Measurements from ENCODE around the gene POM121L2.

Gene POM121L2

GRCh38 chr6:27303613-27304272, 8.3 kb downstream of the POM121L2 start:
- TF ChIP-seq ZFX (IDR thresholded peaks at IDR 0.05): no peak
- no peak overlapping the region for H3K27ac ChIP-seq

GRCh38 chr6:27297857-27298730, 14.0 kb downstream of the POM121L2 start:
- H3K27ac ChIP-seq: peak overlapping the region; percentile 32; the same call in 1 of the 2 replicates
- TF ChIP-seq ZFX (IDR thresholded peaks at IDR 0.05) (no peak), CTCF (conservative IDR thresholded peaks at IDR 0.05) (no peak)

GRCh38 chr6:27297484-27297856, 14.6 kb downstream of the POM121L2 start:
- TF ChIP-seq CTCF (conservative IDR thresholded peaks at IDR 0.05): no peak
- no peak for TF ChIP-seq ZFX (IDR thresholded peaks at IDR 0.05)
- H3K27ac ChIP-seq: no peak overlapping the region

DNA sequence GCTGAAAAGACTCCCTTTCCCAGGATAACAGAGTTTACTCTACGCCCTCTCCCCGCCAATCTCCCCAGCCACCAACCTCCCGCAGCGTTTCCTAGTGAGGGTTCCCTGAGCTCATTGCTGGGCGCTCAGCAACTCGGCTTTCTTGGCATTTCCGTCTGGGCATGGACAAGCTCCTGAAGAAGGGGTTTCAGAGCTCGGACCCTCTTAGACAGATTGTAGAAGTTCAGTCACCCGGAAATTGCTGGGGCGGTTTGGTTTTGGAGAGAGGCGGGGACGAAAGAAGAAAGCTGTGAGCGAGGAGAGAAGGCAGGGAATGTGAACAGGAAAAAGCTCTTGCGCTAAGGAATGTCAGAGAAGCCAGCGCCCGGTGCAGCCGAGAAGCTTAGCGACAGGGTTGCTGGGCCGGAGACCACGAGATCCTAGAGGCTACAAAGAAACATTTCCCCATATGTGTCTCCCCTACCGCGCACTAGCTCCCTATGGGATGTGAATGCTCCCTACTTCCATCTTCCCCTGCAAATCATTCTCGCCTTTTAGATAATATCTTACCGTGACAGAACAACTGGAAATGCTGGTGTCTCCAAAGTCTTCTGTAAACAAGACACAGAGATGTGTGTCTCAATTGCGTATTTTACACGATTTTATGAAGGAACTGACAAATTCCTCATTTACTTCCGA, 15.8 kb downstream of the POM121L2 start:
- H3K27ac ChIP-seq: no peak overlapping the region
- TF ChIP-seq CTCF (conservative IDR thresholded peaks at IDR 0.05) (no peak), ZFX (IDR thresholded peaks at IDR 0.05) (no peak)

DNA sequence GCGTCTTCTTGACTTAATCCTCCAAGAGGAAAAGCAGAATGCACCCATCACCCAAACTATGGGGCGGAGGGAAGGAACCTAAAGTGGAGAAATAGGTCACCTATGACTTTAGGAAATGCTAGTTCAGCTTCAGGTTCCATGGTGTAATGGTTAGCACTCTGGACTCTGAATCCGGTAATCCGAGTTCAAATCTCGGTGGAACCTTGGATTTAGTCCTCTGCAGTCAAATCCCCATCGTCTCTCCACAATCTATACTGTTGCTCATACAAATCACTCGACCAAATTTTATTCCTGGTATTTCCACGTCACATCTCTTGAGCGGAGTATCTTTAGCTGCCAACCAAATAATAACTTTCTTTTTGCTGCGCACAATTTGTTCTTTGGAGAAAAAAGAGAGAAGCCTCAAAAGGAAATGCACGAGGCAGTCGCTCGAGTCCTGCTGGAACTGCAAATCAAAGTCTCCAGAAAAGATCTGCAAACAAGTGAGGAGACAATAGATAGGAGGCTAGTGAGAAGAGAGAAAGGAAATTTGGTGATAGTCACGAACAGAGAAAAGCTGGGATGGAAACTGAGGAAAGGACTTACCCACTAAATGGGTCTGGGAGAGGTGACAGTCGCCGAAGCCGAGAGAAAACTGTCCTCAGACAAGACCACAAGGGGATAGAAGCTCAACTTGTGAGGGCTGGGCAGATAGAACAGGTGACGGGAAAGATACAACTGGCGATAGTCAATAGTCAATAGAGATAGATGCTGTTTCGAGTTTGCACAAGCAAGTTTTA, 16.6 kb downstream of the POM121L2 start:
- H3K27ac ChIP-seq: no peak overlapping the region
- TF ChIP-seq CTCF (conservative IDR thresholded peaks at IDR 0.05) (no peak), ZFX (IDR thresholded peaks at IDR 0.05) (no peak)

GRCh38 chr6:27294409-27294808, 17.7 kb downstream of the POM121L2 start:
- H3K27ac ChIP-seq: no peak overlapping the region
- TF ChIP-seq CTCF (conservative IDR thresholded peaks at IDR 0.05) (no peak), ZFX (IDR thresholded peaks at IDR 0.05) (no peak)

GRCh38 chr6:27293436-27294098, 18.5 kb downstream of the POM121L2 start:
- TF ChIP-seq ZFX (IDR thresholded peaks at IDR 0.05): no peak
- TF ChIP-seq CTCF (conservative IDR thresholded peaks at IDR 0.05): no peak

More at GRCh38 chr6:27293436-27294098, 18.5 kb downstream of the POM121L2 start:
- no peak overlapping the region for H3K27ac ChIP-seq

All from C4-2B (cell line).